ENCODE results near the gene NPY4R2. TPM values are rescaled to one million over a fixed set of nuclear protein-coding genes. Genes with fewer than 3 reads are reported as not detected.
"Not testable (repeated sequence)": the region's sequence is repeated elsewhere in the genome, so short reads cannot be mapped to it uniquely, and the experiment has no call there.

NPY4R2 gene
- total RNA-seq, 1 donor from 2014 or later, result not detected

GRCh38 chr10:47943328-47943727 is 24.9 kb downstream of the NPY4R2 start:
- H3K4me1 ChIP-seq; DNase-seq (ENCODE audit: low spot score in 2 of 2); intact Hi-C loops (cut with DNase I); H3K9me3 ChIP-seq; H3K27ac ChIP-seq; H3K27me3 ChIP-seq; H3K36me3 ChIP-seq; H3K4me3 ChIP-seq: not testable (repeated sequence)

- DNase-seq (ENCODE audit: low spot score in 2 of 2); H3K9me3 ChIP-seq; H3K36me3 ChIP-seq; H3K27ac ChIP-seq; intact Hi-C loops (cut with DNase I); H3K27me3 ChIP-seq; H3K4me3 ChIP-seq; H3K4me1 ChIP-seq: not testable (repeated sequence)
Measured at GRCh38 chr10:47947424-47947823, 29.0 kb downstream of the NPY4R2 start.

- H3K4me1 ChIP-seq; DNase-seq (ENCODE audit: low spot score in 2 of 2); intact Hi-C loops (cut with DNase I); H3K27me3 ChIP-seq; H3K4me3 ChIP-seq; H3K9me3 ChIP-seq; H3K36me3 ChIP-seq; H3K27ac ChIP-seq: not testable (repeated sequence)
Measured at GRCh38 chr10:47957158-47957557, 38.7 kb downstream of the NPY4R2 start.

- DNase-seq (ENCODE audit: low spot score in 2 of 2); H3K9me3 ChIP-seq; H3K36me3 ChIP-seq; H3K27ac ChIP-seq; H3K4me3 ChIP-seq; H3K4me1 ChIP-seq; H3K27me3 ChIP-seq; intact Hi-C loops (cut with DNase I): not testable (repeated sequence)
Measured at GRCh38 chr10:47959677-47960076, 41.2 kb downstream of the NPY4R2 start.

- H3K9me3 ChIP-seq; H3K27ac ChIP-seq; H3K4me1 ChIP-seq; intact Hi-C loops (cut with DNase I); H3K27me3 ChIP-seq; H3K36me3 ChIP-seq; H3K4me3 ChIP-seq; DNase-seq (ENCODE audit: low spot score in 2 of 2): not testable (repeated sequence)
Measured at GRCh38 chr10:47960699-47961098, 42.2 kb downstream of the NPY4R2 start.

- H3K27me3 ChIP-seq; intact Hi-C loops (cut with DNase I); DNase-seq (ENCODE audit: low spot score in 2 of 2); H3K36me3 ChIP-seq; H3K4me3 ChIP-seq; H3K4me1 ChIP-seq; H3K27ac ChIP-seq; H3K9me3 ChIP-seq: not testable (repeated sequence)
Measured at GRCh38 chr10:47962785-47963184, 44.3 kb downstream of the NPY4R2 start.

GRCh38 chr10:47964280-47965063 is 46.0 kb downstream of the NPY4R2 start:
- DNase-seq (ENCODE audit: low spot score in 2 of 2); H3K36me3 ChIP-seq; H3K27me3 ChIP-seq; H3K9me3 ChIP-seq; intact Hi-C loops (cut with DNase I); H3K4me3 ChIP-seq; H3K4me1 ChIP-seq; H3K27ac ChIP-seq: not testable (repeated sequence)

- intact Hi-C loops (cut with DNase I); DNase-seq (ENCODE audit: low spot score in 2 of 2); H3K4me3 ChIP-seq; H3K27me3 ChIP-seq; H3K9me3 ChIP-seq; H3K27ac ChIP-seq; H3K4me1 ChIP-seq; H3K36me3 ChIP-seq: not testable (repeated sequence)
Measured at GRCh38 chr10:47968988-47969387, 50.5 kb downstream of the NPY4R2 start.

- intact Hi-C loops (cut with DNase I); H3K36me3 ChIP-seq; DNase-seq (ENCODE audit: low spot score in 2 of 2); H3K4me3 ChIP-seq; H3K9me3 ChIP-seq; H3K27ac ChIP-seq; H3K27me3 ChIP-seq; H3K4me1 ChIP-seq: not testable (repeated sequence)
Measured at GRCh38 chr10:47970047-47970446, 51.6 kb downstream of the NPY4R2 start.

GRCh38 chr10:47971598-47971997 is 53.1 kb downstream of the NPY4R2 start:
- intact Hi-C loops (cut with DNase I), result not testable (repeated sequence)

GRCh38 chr10:47972077-47972476 is 53.6 kb downstream of the NPY4R2 start:
- H3K36me3 ChIP-seq; H3K27me3 ChIP-seq; DNase-seq (ENCODE audit: low spot score in 2 of 2); H3K4me3 ChIP-seq; H3K4me1 ChIP-seq; H3K9me3 ChIP-seq; H3K27ac ChIP-seq; intact Hi-C loops (cut with DNase I): not testable (repeated sequence)

More at GRCh38 chr10:47971598-47971997, 53.1 kb downstream of the NPY4R2 start:
- not testable (repeated sequence) for H3K27me3 ChIP-seq; DNase-seq (ENCODE audit: low spot score in 2 of 2); H3K4me1 ChIP-seq; H3K36me3 ChIP-seq; H3K9me3 ChIP-seq; H3K4me3 ChIP-seq; H3K27ac ChIP-seq

Other genes with a start within 250 kb of the NPY4R2 start
- gene SYT15B, start 155.1 kb upstream of the NPY4R2 start, total RNA-seq, result 68.3 TPM
- not detected for gene FAM25C, start 81.1 kb downstream of the NPY4R2 start, total RNA-seq

Measured in ascending aorta (tissue), 2 donors.